Cardiac muscle cell (in vitro differentiated cells and primary cell): ENCODE data around the gene ADGRA1. TPM values are rescaled to one million over a fixed set of nuclear protein-coding genes. Genes with fewer than 3 reads are reported as not detected.
"Not testable (repeated sequence)": the region's sequence is repeated elsewhere in the genome, so short reads cannot be mapped to it uniquely, and the experiment has no call there.

Experiments used
- DNase-seq, 2 donors: peaks; one replicate each; pipeline versions ENCODE4 v3.0.0 to v3.0.0-alpha.2; 2010 to 2017; ENCODE audit warnings: low read depth in 1 of 2, low spot score in 1 of 2
- H3K27ac ChIP-seq: fragments of 200-600 bp; sonication (generic); 2 replicates; pipeline ENCODE4 v1.5.1; 2016
- H3K27me3 ChIP-seq: fragments of 200-600 bp; sonication (generic); 2 replicates; pipeline ENCODE4 v1.6.0; 2016; ENCODE audit warnings: control low read depth
- H3K36me3 ChIP-seq: fragments of 200-600 bp; sonication (generic); 2 replicates; pipeline ENCODE4 v1.5.1; 2016; ENCODE audit warnings: control low read depth
- H3K4me1 ChIP-seq: fragments of 200-600 bp; sonication (generic); 2 replicates; pipeline ENCODE4 v1.8.1; 2017; ENCODE audit warnings: low read depth, mild to moderate bottlenecking, mixed run types
- H3K4me3 ChIP-seq: fragments of 200-600 bp; sonication (generic); 2 replicates; pipeline ENCODE4 v1.5.1; 2016; ENCODE audit warnings: mild to moderate bottlenecking
- H3K9me3 ChIP-seq: fragments of 200-600 bp; sonication (generic); 2 replicates; pipeline ENCODE4 v1.5.1; 2017; ENCODE audit warnings: low read depth, mild to moderate bottlenecking, control low read depth
- CTCF ChIP-seq: IDR thresholded peaks from 2 replicates; pipeline ENCODE4 v1.5.1; 2012; ENCODE audit warnings: low read depth, mild to moderate bottlenecking, low read length
- polyA plus RNA-seq: library from polyadenylated mRNA; unstranded; fragments of >200 nt; fragmentation: Nextera tagmentation; extraction: Ambion mirVana; gene quantifications from 2 replicates; pipeline ENCODE4 v1.2.1, GENCODE V29; 2016
- total RNA-seq: library from RNA; depleted of rRNA; stranded (reverse); fragments of >200 nt; gene quantifications from 2 replicates; pipeline ENCODE4 v1.2.3, GENCODE V29; 2016

ADGRA1 gene
- total and polyA plus RNA-seq, 2 experiments from 2014 or later = 0.24 to 0.67 TPM

DNA sequence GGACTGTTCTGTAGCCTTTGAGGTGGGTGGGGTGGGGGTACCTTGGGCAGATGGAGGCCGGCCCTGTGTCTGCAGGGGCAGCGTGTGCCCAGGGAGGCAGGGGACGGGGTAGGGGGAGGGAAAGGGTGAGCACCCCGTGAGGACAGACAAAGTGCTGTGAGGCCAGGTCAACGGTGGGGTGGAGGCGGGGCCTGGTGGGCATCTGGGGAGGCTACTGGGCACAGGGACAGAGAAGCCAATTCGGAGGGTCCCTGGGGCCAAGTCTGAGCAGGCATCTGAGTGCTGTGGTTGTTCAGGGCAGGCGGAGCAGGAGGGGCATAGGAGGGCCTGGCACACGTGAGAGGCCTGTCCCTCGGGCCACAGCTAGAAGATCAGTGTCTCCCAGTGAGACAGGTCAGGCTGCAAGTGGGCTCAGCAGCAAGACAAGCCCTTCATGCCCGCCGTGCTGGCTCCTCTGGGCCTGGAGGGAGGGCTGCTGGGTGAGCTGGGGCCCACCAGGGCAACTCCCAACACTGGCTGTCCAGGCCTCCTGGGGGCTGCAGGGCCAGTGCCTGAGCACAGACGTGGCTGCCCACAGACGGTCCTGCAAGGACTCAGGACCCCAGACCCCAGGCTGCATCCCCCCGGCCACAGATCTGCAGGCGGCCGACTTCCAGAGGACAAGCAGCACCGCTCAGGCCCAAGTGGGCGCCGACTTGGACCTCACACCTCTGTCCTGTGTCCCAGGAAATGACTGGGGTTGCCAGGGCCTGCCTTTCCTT, 45.9 kb downstream of the ADGRA1 start:
- Histone ChIP-seq H3K9me3 (no peaks in the 10 kb centered on the region), H3K27ac (no peak overlapping the region), H3K4me1 (no peaks in the 10 kb centered on the region), H3K4me3 (no peak overlapping the region), H3K36me3 (no peaks in the 10 kb centered on the region), H3K27me3 (no peaks in the 10 kb centered on the region)
- no peak for TF ChIP-seq CTCF
- no peak for DNase-seq

DNA sequence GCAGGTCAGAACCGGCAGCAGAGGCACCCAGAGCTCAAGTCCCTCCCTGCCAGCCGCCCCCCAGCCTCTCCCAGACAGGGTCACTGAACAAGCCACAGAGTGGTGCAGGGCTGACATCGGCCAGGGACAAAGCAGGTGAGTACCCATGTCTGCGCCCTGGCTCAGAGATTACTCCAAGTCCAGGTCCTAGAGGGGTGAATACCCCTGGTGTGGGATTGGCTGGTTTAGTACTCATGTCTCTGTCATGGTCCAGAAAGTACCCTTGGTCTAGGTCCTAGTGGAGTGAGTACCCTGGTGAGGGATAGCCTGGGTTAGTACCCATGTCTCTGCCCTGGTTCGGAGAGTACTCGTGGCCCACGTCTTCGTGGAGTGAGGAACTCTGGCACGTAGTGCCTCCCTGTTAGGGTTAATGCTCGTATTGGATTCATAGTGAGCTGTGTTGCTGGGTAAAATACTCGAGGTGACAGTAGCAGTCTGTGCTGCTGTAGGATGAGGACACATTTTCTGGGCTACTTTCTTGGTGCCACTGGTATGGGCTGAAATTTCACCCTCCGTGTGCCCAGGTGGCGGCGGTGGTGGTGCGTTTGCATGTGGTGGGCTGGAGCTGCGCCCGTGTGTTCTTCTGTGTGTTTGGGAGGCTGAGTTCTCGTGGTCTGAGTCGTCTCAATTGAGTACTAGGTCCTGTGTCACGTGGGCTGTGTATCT, 46.8 kb downstream of the ADGRA1 start:
- Histone ChIP-seq H3K27ac (no peak overlapping the region), H3K9me3 (no peaks in the 10 kb centered on the region), H3K4me1 (peaks cover 1% of the 10 kb centered on the region), H3K36me3 (no peaks in the 10 kb centered on the region), H3K4me3 (no peak overlapping the region), H3K27me3 (no peaks in the 10 kb centered on the region)
- no peak for DNase-seq
- no peak for TF ChIP-seq CTCF

DNA sequence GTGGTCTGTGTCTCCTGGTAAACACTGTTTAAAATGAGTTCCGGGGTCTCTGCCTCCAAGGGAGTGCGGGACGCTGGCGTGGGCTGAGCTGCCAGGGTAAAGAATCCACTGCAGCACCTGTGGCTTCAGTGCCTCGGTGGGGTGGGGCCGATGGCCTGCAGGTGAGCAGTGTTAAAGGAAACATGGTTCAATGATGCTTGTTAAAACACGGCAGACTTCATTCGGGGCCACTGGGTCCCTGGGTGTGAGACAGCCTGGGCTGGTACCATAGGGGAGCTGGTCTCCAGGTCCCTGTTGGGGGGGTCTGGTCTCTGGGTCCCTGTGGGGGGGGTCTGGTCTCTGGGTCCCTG, 47.4 kb downstream of the ADGRA1 start:
- TF ChIP-seq CTCF = no peak
- H3K4me1 ChIP-seq = peaks cover 3% of the 10 kb centered on the region
- no peaks in the 10 kb centered on the region for H3K36me3 ChIP-seq
- no peaks in the 10 kb centered on the region for H3K9me3 ChIP-seq
- no peak overlapping the region for H3K4me3 ChIP-seq
- no peak for DNase-seq
- no peaks in the 10 kb centered on the region for H3K27me3 ChIP-seq
- H3K27ac ChIP-seq = no peak overlapping the region

DNA sequence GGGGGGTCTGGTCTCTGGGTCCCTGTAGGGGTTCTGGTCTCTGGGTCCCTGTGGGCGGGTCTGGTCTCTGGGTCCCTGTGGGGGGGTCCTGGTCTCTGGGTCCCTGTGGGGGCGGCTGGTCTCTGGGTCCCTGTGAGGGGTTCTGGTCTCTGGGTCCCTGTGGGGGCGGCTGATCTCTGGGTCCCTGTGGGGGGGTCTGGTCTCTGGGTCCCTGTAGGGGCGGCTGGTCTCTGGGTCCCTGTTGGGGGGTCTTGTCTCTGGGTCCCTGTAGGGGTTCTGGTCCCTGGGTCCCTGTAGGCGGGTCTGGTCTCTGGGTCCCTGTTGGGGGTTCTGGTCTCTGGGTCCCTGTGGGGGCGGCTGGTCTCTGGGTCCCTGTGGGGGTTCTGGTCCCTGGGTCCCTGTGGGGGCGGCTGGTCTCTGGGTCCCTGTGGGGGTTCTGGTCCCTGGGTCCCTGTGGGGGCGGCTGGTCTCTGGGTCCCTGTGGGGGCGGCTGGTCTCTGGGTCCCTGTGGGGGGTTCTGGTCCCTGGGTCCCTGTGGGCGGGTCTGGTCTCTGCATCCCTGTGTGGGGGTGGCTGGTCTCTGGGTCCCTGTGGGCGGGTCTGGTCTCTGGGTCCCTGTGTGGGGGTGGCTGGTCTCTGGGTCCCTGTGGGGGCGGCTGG, 49.9 kb downstream of the ADGRA1 start:
- not testable (repeated sequence) for DNase-seq, H3K9me3 ChIP-seq, H3K4me1 ChIP-seq, H3K27me3 ChIP-seq, H3K4me3 ChIP-seq, H3K27ac ChIP-seq, H3K36me3 ChIP-seq

GRCh38 chr10:133139551-133140065, 51.9 kb downstream of the ADGRA1 start:
- Histone ChIP-seq H3K27me3 (no peaks in the 10 kb centered on the region), H3K36me3 (no peaks in the 10 kb centered on the region), H3K4me3 (no peak overlapping the region), H3K4me1 (peaks cover 20% of the 10 kb centered on the region), H3K27ac (no peak overlapping the region), H3K9me3 (no peaks in the 10 kb centered on the region)
- no peak for TF ChIP-seq CTCF
- DNase-seq = no peak
